GM18861 (cell line): Measurements from ENCODE around the gene HNRNPA2B1.
A peak's percentile ranks its signal among the peaks of the same experiment; 100 is the strongest.
"Not testable (repeated sequence)": the region's sequence is repeated elsewhere in the genome, so short reads cannot be mapped to it uniquely, and the experiment has no call there.

Source experiments
- ATAC-seq: cut with Tn5 transposase; IDR thresholded peaks from one replicate; pipeline ENCODE4 v1.9.1; 2021; ENCODE audit not compliant: unreplicated experiment

Gene HNRNPA2B1

DNA sequence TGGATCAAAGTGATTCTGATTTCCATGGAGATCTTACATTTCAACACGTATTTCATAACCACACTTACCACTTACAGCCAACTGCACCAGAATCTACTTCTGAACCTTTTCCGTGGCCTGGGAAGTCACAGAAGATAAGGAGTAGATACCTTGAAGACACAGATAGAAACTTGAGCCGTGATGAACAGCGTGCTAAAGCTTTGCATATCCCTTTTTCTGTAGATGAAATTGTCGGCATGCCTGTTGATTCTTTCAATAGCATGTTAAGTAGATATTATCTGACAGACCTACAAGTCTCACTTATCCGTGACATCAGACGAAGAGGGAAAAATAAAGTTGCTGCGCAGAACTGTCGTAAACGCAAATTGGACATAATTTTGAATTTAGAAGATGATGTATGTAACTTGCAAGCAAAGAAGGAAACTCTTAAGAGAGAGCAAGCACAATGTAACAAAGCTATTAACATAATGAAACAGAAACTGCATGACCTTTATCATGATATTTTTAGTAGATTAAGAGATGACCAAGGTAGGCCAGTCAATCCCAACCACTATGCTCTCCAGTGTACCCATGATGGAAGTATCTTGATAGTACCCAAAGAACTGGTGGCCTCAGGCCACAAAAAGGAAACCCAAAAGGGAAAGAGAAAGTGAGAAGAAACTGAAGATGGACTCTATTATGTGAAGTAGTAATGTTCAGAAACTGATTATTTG is 15.3 kb downstream of the HNRNPA2B1 start:
- ATAC-seq: peak; percentile 36

DNA sequence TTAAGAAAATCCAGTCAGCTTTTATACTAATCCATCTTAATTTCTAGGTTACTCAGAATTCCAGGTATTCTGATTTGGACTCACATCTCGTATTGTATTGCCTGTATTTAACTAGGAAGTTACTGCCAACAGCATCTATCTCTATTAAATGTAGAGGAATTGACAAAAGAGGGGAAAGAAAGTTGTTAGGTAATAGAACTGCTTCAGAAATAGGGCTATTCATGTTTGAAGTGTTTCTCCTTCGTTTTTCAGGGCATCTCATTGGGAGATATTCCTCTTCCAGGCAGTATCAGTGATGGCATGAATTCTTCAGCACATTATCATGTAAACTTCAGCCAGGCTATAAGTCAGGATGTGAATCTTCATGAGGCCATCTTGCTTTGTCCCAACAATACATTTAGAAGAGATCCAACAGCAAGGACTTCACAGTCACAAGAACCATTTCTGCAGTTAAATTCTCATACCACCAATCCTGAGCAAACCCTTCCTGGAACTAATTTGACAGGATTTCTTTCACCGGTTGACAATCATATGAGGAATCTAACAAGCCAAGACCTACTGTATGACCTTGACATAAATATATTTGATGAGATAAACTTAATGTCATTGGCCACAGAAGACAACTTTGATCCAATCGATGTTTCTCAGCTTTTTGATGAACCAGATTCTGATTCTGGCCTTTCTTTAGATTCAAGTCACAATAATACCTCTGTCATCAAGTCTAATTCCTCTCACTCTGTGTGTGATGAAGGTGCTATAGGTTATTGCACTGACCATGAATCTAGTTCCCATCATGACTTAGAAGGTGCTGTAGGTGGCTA is 16.1 kb downstream of the HNRNPA2B1 start:
- ATAC-seq: not testable (repeated sequence)

DNA sequence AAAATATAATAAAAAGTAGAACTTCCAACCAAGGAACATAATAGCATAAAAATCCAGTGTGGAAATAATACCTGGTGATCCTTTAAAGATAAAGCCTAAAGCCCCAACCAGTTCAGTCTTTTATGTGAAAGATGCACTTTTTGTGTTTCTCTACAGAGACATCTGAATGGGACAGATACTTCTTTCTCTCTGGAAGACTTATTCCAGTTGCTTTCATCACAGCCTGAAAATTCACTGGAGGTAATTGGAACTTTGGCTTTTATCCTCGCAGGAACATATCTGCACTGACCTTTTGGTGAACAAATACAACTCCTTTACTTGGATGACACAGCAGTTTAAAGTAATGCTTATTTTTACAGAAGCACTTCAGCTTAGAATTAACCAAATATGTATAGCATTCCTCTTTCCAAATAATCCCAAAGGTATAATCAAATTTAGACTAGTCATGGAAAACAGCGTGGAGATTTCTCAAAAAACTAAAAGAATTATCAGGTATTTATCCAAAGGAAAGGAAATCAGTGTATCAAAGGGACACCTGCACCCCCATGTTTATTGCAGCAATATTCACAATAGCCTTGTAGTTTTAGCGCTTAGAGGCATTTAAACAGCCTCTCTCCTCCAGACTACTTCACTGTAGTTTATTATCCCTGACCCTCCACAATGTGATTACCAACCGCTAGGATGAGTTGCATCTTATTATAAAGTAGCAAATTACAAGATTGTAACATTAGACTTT is 16.8 kb downstream of the HNRNPA2B1 start:
- ATAC-seq: no peak

DNA sequence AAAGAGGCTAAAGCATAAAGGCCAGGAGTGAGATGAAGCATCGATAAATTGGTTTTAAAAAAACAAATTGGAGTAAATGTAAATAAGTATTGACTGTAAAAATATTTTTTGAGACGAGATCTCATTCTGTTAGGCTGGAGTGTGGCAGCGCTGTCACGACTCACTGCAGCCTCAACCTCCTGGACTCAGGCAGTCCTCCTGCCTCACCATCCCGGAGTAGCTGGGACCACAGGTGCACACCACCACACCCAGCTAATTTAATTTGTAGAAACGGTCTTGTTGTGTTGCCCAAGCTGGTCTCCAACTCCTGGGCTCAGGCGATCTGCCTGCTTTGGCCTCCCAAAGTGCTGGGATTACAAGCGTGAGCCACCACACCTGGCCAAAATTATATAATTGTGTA is 17.8 kb downstream of the HNRNPA2B1 start:
- ATAC-seq: no peak

DNA sequence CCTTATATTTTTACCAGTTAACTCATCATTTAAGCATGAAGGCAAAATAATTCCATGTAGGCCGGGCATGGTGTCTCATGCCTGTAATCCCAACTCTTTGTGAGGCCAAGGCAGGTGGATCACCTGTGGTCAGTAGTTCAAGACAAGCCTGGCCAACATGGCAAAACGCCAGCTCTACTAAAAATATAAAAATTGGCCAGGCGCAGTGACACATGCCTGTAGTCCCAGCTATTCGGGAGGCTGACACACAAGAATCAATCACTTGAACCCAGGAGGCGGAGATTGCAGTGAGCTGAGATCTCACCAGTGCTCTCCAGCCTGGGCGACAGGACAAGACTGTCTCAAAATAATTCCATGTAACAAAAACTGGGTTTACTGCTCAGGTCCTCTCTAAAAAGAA is 18.3 kb downstream of the HNRNPA2B1 start:
- ATAC-seq: no peak

DNA sequence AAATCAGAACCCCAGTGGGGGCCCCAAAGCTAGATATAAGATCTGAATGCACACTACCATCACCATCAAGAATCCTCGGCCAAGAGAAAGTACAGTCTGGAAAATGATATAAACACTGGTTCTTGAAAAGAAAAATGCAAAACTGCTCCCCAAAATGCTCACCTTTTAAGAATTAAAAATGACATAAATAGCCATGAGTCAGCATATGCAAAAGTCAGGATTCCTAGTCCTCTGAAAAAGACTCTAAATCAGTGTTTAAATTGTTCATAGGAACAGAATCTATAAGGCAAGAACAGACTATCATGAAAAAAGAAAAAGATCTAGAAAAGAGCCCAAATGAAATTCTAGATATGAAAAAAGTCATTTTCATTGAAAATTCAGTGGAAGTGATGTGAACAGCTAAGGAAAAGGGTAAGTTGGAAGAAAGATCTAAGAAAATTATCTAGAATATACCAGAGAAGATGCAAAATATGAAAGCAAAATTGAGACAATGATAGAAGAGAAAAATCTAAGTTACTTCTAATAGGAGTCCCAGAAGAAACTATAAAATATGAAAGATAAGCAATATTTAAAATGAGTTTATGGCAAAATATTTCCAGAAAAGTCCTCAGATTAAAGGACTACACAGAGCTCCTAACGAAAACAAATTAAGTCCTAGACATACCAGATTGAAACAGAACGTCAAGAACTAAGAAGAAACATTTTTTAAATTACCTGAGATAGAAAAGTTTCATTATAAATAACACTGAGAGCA is 18.9 kb downstream of the HNRNPA2B1 start:
- no peak for ATAC-seq

DNA sequence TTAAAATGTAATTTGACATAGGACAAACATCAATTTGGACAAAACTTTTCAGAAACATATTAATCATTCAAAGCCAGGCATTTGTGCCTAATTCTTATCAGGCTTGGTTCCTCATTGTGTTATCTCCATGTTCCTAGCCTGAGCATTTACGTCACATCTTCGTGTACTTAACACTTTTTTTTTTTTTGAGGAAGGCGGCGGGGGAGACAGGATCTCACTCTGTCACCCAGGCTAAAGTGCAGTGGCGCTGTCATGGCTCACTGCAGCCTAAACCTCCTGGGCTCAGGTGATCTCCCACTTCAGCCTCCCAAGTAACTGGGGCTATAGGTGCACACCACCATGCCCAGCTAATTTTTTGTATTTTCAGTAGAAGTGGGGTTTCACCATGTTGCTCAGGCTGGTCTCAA is 19.8 kb downstream of the HNRNPA2B1 start:
- no peak for ATAC-seq

DNA sequence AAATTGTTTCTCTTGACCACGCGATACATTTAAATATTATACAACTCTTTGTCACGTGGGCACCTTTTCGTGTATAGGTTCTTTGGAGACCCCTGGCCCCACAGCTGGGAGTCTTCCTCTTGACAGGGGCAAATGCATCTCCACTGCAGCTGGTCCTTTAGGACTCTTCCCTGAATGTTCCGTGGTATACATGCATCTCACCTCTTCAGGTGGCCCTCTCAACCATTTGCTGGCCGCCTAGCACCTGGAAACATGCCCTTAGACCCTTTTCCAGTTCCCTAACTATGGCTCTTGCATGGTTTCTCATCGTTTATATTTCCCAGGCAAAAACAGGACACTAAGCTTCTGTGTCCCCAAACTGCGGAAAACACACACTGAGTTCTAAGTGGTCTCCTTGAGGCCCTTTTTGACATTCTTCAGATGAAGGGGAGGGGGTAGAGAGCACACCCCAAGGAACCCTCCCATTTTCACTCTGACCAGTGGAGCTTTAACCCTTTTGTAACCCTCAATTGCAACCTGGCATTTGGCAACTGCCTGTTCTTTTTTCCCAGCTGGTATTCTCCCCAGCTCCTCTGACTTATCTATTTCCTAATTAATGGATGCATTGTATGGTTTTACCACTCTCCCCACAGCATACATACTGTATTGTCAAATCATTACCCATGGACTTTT is 20.6 kb downstream of the HNRNPA2B1 start:
- ATAC-seq: no peak

DNA sequence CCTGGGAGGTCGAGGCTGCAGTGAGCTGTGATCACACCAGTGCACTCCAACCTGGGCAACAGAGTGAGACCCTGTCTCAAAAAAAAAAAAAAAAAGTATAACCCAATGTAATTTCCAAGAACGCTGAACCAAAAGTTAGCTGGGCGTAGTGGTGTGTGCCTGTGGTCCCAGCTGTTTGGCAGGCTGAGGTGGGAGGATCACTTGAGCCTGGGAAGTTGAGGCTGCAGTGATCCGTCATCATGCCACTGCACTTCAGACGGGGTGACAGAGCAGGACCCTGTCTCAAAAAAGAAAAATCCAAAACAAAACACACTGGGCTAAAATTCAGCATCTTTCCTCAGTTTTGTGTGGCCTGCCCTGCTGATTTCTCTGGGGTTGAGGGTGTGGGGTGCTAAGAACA is 21.1 kb downstream of the HNRNPA2B1 start:
- no peak for ATAC-seq

DNA sequence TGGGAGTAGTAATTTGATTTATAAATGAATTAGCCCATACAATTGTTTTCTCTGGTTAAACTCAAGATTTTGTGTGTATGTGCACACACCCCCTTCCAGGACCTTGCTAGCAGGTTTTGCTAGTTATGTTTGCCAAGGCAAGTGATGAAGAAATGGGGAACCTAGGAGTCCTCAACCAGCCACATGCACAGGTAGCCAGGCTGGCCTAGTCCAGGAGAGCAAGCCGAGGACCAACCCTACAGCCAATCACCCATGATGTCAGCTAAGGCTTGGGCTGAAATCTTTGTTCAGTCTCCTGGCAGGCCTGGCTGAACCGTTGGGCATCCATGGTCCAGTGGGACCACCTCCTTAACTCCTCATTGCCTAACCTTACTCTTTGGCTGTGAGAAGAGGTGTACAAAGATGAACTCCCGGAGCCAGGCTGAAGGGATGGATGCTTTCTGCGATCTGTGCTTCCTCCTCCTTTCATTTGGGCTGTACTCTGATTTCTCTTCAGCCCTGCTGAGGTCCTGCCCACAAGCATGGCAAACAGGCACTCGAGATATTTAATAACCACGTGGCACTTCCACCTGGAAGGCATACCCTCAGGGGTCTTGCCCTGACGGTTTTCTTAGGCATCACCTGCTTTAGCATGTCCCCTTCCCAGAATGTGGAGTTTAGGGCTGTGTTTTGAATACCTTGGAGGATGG is 22.1 kb downstream of the HNRNPA2B1 start:
- no peak for ATAC-seq

DNA sequence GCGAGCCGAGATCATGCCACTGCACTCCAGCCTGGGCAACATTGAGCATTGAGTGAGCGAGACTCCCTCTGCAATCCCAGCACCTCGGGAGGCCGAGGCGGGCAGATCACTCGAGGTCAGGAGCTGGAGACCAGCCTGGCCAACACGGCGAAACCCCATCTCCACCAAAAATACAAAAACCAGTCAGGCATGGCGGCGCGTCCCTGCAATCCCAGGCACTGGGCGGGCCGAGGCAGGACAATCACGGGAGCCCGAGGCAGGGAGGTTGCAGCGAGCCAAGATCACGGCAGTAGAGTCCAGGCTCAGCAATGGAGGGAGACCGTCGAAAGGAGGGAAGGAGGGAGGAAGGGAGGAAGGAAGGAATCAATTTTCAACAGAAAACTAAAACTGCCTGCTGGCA is 23.3 kb downstream of the HNRNPA2B1 start:
- ATAC-seq: not testable (repeated sequence)

DNA sequence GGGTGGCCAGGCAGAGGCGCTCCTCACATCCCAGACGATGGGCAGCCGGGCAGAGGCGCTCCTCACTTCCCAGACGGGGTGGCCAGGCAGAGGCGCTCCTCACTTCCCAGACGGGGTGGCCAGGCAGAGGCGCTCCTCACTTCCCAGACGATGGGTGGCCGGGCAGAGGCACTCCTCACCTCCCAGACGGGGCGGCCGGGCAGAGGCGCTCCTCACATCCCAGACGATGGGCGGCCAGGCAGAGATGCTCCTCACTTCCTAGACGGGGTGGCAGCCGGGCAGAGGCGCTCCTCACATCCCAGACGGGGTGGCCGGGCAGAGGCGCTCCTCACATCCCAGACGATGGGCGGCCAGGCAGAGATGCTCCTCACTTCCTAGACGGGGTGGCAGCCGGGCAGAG is 23.9 kb downstream of the HNRNPA2B1 start:
- not testable (repeated sequence) for ATAC-seq

DNA sequence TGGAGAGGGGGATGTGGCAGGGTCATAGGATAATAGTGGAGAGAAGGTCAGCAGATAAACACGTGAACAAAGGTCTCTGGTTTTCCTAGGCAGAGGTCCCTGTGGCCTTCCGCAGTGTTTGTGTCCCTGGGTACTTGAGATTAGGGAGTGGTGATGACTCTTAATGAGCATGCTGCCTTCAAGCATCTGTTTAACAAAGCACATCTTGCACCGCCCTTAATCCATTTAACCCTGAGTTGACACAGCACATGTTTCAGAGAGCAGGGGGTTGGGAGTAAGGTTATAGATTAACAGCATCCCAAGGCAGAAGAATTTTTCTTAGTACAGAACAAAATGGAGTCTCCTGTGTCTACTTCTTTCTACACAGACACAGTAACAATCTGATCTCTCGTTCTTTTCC is 24.6 kb downstream of the HNRNPA2B1 start:
- ATAC-seq: not testable (repeated sequence)

DNA sequence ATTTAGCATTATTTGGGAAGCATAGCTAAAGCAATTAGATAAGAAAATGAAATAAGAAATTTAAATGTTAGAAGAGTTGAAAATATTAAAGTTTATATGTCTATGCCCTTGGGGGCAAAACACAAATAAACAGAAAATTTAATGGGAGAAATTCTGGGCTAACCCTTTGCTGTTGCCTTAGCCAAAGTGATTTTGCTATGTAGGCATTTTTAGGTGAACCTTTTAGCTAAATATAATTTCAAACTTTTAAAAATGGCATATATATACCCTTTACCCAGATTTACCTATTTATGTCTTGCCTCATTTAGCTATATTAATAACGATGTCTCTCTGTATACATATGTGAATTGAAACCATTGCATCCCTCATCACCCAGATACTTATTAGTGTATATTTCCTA is 28.5 kb downstream of the HNRNPA2B1 start:
- ATAC-seq: no peak

DNA sequence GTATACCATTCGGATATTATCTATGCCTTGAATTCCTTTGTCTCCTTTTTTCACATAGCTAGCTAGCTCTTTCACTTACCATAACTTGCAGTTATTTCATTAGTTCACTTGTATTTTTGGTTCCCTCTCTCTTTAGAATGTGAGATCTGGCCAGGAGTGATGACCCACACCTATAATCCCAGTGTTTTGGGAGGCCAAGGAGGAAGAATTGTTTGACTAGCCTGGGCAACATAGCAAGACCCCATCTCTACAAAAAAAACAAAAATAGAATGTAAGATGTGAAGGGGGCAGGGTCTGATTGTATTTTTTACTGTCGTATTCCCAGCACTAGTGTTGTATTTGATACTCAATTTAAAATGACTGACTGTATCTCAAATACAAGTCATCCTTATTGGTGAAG is 28.9 kb downstream of the HNRNPA2B1 start:
- no peak for ATAC-seq

DNA sequence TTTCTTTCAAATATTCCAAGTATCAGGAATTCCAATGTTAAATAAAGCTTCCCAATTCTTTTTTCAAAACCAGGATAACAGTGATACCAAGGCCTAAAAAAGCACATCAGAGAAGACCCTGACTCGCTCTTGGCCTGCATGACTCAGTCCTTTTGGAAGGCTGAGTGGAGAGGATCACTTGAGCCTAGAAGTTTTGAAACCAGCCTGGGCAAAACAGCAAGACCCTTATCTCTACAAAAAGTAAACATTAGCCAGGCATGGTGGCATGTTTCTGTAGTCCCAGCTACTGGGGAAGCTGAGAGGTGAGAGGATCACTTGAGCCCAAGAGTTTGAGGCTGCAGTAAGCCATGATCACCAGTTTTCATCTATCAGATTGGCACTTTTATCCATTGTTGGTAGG is 29.9 kb downstream of the HNRNPA2B1 start:
- ATAC-seq: no peak

DNA sequence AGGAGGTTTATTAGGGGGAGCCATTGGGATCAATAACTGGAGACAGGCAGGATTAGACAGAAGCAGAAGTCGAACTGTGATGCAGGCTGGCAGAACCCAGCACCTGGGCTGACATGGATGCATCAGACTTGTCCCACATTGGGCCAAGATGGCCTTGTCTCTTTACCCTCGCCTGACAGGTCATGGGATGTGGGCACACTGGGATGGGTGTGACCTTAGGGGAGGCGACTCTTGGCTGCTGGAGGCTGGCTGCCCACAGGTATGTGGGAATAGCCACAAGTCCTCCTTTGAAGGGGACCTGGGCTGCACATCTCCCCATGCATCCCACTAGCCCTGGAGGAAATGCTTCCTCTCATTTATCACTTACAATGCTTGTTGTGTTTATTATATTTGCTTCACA is 31.3 kb downstream of the HNRNPA2B1 start:
- no peak for ATAC-seq

DNA sequence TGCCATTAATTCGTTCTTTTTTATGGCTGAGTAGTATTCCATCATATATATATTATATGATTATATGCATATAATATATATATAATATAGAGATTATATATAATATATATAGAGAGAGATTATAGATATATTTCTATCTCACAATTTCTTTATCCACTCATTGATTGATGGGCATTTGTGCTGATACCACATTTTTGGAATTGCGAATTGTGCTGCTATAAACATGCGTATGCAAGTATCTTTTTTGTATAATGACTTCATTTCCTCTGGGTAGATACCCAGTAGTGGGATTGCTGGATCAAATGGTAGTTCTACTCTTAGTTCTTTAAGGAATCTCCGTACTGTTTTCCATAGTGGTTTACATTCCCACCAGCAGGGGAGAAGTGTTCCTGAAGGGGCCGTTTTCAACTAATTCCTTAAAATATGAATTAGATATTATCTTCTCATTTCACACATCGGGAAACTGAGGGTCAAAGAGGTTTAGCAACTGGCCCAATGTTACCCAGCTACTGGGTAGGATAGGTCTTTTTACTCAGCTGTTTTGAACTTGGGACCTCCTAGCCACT is 32.0 kb downstream of the HNRNPA2B1 start:
- ATAC-seq: no peak

DNA sequence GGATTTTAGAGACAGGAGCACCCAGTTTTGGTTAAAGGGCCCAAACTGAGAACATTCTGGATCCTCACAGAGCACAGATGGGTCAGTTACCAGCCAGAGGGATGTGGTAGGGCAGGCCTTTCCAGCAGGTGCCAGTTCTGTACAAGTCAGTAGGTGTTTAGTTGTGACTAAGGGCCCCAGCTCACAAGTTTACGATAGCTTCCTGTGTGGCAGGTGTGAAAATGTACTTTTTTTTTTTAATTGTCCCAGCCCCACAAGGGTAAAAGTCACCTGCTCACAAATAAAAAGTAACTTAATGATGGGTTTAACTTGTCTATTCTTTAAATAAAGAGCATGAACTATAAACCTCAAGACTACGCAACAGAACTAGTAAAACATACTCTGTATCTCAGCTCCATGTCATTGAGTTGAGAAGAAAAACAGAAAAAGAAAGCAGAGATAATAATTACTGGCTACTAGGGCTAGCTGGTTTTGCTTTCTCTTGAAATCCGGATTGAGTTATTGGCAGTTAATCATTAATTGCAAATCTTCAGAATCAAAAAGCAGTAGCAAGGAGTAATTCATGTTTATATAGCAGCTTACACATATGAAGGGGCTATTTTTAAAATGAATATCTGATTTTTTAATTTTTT is 33.1 kb downstream of the HNRNPA2B1 start:
- peak; percentile 68 for ATAC-seq
